HepG2 (cell line): Measurements from ENCODE around the gene ENGASE.

ENCODE experiments used
- HDAC2 ChIP-seq: sonication (generic); formaldehyde crosslinking; IDR thresholded peaks from 2 replicates; pipeline ENCODE4 v1.4.0; 2020; ENCODE audit warnings: missing genetic modification reagents
- POLR2A ChIP-seq, 2 experiments: IDR thresholded peaks; 2 replicates each; pipeline ENCODE4 v1.6.1; 2011; ENCODE audit warnings: low read depth in 2 of 2, low read length in 2 of 2, mild to moderate bottlenecking in 1 of 2, moderate library complexity in 1 of 2; ENCODE audit not compliant: insufficient read depth in 1 of 2
- SUZ12 ChIP-seq: fragments of 150-350 bp; IDR thresholded peaks from 2 replicates; pipeline ENCODE4 v1.6.1; 2014; ENCODE audit warnings: low read depth, low read length
- ZNF34 ChIP-seq: sonication (generic); formaldehyde crosslinking; IDR thresholded peaks from 2 replicates; pipeline ENCODE4 v1.4.0; 2020; ENCODE audit warnings: mild to moderate bottlenecking, missing genetic modification reagents, borderline replicate concordance
- TF ChIP-seq, protein P1 (sequence below): sonication (generic); formaldehyde crosslinking; IDR thresholded peaks from 2 replicates; pipeline ENCODE4 v1.4.0; 2020; ENCODE audit warnings: mild to moderate bottlenecking, missing genetic modification reagents

GRCh38 chr17:79085921-79086551, 11.4 kb downstream of the ENGASE start:
- TF ChIP-seq POLR2A (IDR thresholded peaks at IDR 0.05; ENCODE audit: insufficient read depth in 1 of 2, low read depth in 2 of 2, low read length in 2 of 2) (no peak), SUZ12 (no peak), ZNF34 (CRISPR knock-in tag) (no peak), HDAC2 (no peak)
- TF ChIP-seq, protein P1, sequence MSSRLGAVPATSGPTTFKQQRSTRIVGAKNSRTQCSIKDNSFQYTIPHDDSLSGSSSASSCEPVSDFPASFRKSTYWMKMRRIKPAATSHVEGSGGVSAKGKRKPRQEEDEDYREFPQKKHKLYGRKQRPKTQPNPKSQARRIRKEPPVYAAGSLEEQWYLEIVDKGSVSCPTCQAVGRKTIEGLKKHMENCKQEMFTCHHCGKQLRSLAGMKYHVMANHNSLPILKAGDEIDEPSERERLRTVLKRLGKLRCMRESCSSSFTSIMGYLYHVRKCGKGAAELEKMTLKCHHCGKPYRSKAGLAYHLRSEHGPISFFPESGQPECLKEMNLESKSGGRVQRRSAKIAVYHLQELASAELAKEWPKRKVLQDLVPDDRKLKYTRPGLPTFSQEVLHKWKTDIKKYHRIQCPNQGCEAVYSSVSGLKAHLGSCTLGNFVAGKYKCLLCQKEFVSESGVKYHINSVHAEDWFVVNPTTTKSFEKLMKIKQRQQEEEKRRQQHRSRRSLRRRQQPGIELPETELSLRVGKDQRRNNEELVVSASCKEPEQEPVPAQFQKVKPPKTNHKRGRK (CRISPR knock-in tag): no peak
